Esophagus squamous epithelium (tissue), 4 donors: ENCODE measurements around the gene ROR1.

Experiments used
- POLR2A ChIP-seq, 4 donors: fragments of 450-650 bp; IDR thresholded peaks; one replicate each; pipeline ENCODE4 v1.6.1; 2017; ENCODE audit warnings: antibody characterized with exemption in 4 of 4, mild to moderate bottlenecking in 4 of 4, moderate library complexity in 3 of 4
- TF ChIP-seq, protein P1 (sequence below), 6 experiments: fragments of 450-650 bp in 4 of 6; fragments of 200-600 bp in 2 of 6; sonication (generic) in 2 of 6; IDR thresholded peaks; one replicate each; pipeline ENCODE4 v1.5.1; 2016 to 2019; ENCODE audit warnings: antibody characterized with exemption in 6 of 6, mild to moderate bottlenecking in 4 of 6, moderate library complexity in 4 of 6

- TF ChIP-seq, protein P1, sequence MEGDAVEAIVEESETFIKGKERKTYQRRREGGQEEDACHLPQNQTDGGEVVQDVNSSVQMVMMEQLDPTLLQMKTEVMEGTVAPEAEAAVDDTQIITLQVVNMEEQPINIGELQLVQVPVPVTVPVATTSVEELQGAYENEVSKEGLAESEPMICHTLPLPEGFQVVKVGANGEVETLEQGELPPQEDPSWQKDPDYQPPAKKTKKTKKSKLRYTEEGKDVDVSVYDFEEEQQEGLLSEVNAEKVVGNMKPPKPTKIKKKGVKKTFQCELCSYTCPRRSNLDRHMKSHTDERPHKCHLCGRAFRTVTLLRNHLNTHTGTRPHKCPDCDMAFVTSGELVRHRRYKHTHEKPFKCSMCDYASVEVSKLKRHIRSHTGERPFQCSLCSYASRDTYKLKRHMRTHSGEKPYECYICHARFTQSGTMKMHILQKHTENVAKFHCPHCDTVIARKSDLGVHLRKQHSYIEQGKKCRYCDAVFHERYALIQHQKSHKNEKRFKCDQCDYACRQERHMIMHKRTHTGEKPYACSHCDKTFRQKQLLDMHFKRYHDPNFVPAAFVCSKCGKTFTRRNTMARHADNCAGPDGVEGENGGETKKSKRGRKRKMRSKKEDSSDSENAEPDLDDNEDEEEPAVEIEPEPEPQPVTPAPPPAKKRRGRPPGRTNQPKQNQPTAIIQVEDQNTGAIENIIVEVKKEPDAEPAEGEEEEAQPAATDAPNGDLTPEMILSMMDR (IDR thresholded peaks at IDR 0.05), result no peak
- no peak for TF ChIP-seq POLR2A (IDR thresholded peaks at IDR 0.05)
Measured at GRCh38 chr1:63950023-63950422, 176.2 kb downstream of the ROR1 start.
